ENCODE data around the gene ELFN2.

- no peak for TF ChIP-seq CTCF (conservative IDR thresholded peaks at IDR 0.05 in 1 of 2, IDR thresholded peaks at IDR 0.05 in 1 of 2; ENCODE audit: extremely low read depth in 1 of 2, insufficient read depth in 1 of 2, low read depth in 1 of 2, low read length in 2 of 2)
- no peak for TF ChIP-seq EZH2 (IDR thresholded peaks at IDR 0.05; ENCODE audit: borderline replicate concordance, low read length)
Measured at GRCh38 chr22:37473437-37473946, 46.2 kb upstream of the ELFN2 start.
